HepG2 (cell line): ENCODE measurements around the gene PGS1. TPM values are rescaled to one million over a fixed set of nuclear protein-coding genes. Genes with fewer than 3 reads are reported as not detected.

Source experiments
- ELF3 ChIP-seq: IDR thresholded peaks from 2 replicates; pipeline ENCODE4 v1.6.1; 2016; ENCODE audit warnings: missing genetic modification reagents, missing compliant biosample characterization
- JARID2 ChIP-seq: sonication (generic); formaldehyde crosslinking; IDR thresholded peaks from 2 replicates; pipeline ENCODE4 v1.8.1; 2023; ENCODE audit warnings: missing genetic modification reagents, inconsistent platforms; ENCODE audit not compliant: insufficient replicate concordance
- KLF15 ChIP-seq: sonication (generic); formaldehyde crosslinking; IDR thresholded peaks from 2 replicates; pipeline ENCODE4 v1.8.1; 2023; ENCODE audit warnings: borderline replicate concordance, mild to moderate bottlenecking, inconsistent platforms, missing genetic modification reagents, mixed read lengths
- MAFF ChIP-seq: IDR thresholded peaks from 2 replicates; pipeline ENCODE4 v1.6.1; 2011; ENCODE audit warnings: low read depth, low read length, improper control_type of control experiment
- MED8 ChIP-seq: sonication (generic); formaldehyde crosslinking; IDR thresholded peaks from 2 replicates; pipeline ENCODE4 v1.8.1; 2023; ENCODE audit warnings: mild to moderate bottlenecking, missing genetic modification reagents; ENCODE audit not compliant: insufficient replicate concordance
- MTA1 ChIP-seq: sonication (generic); formaldehyde crosslinking; IDR thresholded peaks from 2 replicates; pipeline ENCODE4 v1.4.0; 2020; ENCODE audit warnings: missing genetic modification reagents, mild to moderate bottlenecking, borderline replicate concordance
- NFE2L1 ChIP-seq: sonication (generic); formaldehyde crosslinking; IDR thresholded peaks from 2 replicates; pipeline ENCODE4 v1.4.0; 2020; ENCODE audit warnings: missing genetic modification reagents, mild to moderate bottlenecking, borderline replicate concordance
- PRMT3 ChIP-seq: sonication (generic); formaldehyde crosslinking; IDR thresholded peaks from 2 replicates; pipeline ENCODE4 v1.8.1; 2022; ENCODE audit warnings: low read depth, mild to moderate bottlenecking, moderate library complexity, missing genetic modification reagents, borderline replicate concordance
- RORA ChIP-seq: sonication (generic); formaldehyde crosslinking; IDR thresholded peaks from 2 replicates; pipeline ENCODE4 v1.5.0; 2020; ENCODE audit warnings: mild to moderate bottlenecking, missing genetic modification reagents, moderate library complexity
- ZNF235 ChIP-seq: sonication (generic); formaldehyde crosslinking; IDR thresholded peaks from 2 replicates; pipeline ENCODE4 v1.8.1; 2023; ENCODE audit warnings: mild to moderate bottlenecking, missing genetic modification reagents, borderline replicate concordance
- ZNF530 ChIP-seq: sonication (generic); formaldehyde crosslinking; IDR thresholded peaks from 2 replicates; pipeline ENCODE4 v1.5.0; 2020; ENCODE audit warnings: low read depth, mild to moderate bottlenecking, missing genetic modification reagents
- ZNF543 ChIP-seq: sonication (generic); formaldehyde crosslinking; IDR thresholded peaks from 2 replicates; pipeline ENCODE4 v1.4.0; 2020; ENCODE audit warnings: mild to moderate bottlenecking, missing genetic modification reagents
- ZNF569 ChIP-seq: sonication (generic); formaldehyde crosslinking; IDR thresholded peaks from 2 replicates; pipeline ENCODE4 v1.5.0; 2020; ENCODE audit warnings: mild to moderate bottlenecking, missing genetic modification reagents, moderate library complexity, borderline replicate concordance
- polyA plus RNA-seq, 8 experiments: library from polyadenylated mRNA; depleted of rRNA in 3 of 8; stranded (reverse) in 7 of 8; unstranded in 1 of 8; fragments of >200 nt; fragmentation: Illumina TruSeq in 4 of 8; extraction: Trizol in 4 of 8; gene quantifications; 2 replicates each; pipeline versions ENCODE4 v1.2.1 to v1.2.3, GENCODE V29; 2011 to 2016; ENCODE audit warnings: low read depth in 4 of 8, missing spikeins in 1 of 8, mixed read lengths in 1 of 8; ENCODE audit not compliant: insufficient read depth in 1 of 8
- total RNA-seq, 5 experiments: library from RNA; depleted of rRNA; stranded (reverse); fragments of >200 nt; fragmentation: Illumina TruSeq; extraction: Trizol; gene quantifications; 2 replicates each; pipeline ENCODE4 v1.2.3, GENCODE V29; 2016; ENCODE audit warnings: low read depth in 1 of 5
- TF ChIP-seq, protein P1 (sequence below): sonication (generic); formaldehyde crosslinking; IDR thresholded peaks from 2 replicates; pipeline ENCODE4 v1.5.1; 2020; ENCODE audit warnings: missing genetic modification reagents, mild to moderate bottlenecking, borderline replicate concordance
- TF ChIP-seq, protein P2 (sequence below): IDR thresholded peaks from 2 replicates; pipeline ENCODE4 v1.6.1; 2016
- TF ChIP-seq, protein P3 (sequence below): sonication (generic); formaldehyde crosslinking; IDR thresholded peaks from 2 replicates; pipeline ENCODE4 v1.4.0; 2020; ENCODE audit warnings: mild to moderate bottlenecking, missing genetic modification reagents
- TF ChIP-seq, protein P4 (sequence below): sonication (generic); formaldehyde crosslinking; IDR thresholded peaks from 2 replicates; pipeline ENCODE4 v1.4.0; 2020; ENCODE audit warnings: missing genetic modification reagents, borderline replicate concordance

PGS1 gene
- total and polyA plus RNA-seq, 2 of the 13 experiments (the other 11 are each of a cell fraction or from before 2014, with no cell fraction given) = 25.9 to 31.5 TPM

DNA sequence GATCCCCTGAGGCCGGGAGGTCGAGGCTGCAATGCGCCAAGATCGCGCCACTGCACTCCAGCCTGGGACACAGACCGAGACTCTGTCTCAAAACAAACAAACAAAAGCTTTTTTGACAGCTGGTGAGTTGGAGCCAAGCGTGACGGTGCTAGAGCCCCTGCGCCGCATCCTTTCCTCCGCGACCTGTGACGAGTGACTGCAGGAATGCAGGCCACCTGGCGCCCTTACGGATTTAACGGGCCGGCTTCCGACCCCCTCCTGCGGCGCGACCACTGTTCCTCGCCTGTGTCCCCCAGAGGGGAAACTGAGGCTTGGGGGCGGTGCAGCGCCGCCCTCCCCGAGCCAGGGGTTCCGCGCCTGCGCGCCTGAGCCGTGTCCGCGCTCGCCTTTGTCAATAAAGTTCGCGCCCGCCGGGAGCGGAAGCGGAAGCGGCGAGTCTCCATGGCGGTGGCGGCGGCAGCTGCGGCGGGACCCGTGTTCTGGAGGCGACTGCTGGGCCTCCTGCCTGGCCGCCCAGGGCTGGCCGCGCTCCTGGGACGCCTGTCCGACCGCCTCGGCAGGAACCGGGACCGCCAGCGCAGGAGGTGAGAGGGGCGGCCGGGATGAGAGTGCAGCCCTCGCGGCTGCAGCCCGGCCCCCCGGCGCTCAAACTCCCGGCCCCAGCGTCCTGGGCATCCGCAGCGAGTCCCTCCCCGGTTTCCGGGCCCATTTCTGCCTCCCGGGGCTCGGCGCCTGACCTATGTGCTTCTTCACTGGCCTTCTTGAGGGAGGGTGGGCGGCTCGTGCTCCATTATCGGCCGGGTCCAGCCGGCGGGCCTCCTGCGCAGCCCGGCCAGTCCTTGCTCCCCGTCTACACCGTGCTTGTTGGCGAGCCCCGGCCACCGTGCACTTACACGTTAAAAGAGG is at the start of gene PGS1 (continued):
- TF ChIP-seq, protein P1, sequence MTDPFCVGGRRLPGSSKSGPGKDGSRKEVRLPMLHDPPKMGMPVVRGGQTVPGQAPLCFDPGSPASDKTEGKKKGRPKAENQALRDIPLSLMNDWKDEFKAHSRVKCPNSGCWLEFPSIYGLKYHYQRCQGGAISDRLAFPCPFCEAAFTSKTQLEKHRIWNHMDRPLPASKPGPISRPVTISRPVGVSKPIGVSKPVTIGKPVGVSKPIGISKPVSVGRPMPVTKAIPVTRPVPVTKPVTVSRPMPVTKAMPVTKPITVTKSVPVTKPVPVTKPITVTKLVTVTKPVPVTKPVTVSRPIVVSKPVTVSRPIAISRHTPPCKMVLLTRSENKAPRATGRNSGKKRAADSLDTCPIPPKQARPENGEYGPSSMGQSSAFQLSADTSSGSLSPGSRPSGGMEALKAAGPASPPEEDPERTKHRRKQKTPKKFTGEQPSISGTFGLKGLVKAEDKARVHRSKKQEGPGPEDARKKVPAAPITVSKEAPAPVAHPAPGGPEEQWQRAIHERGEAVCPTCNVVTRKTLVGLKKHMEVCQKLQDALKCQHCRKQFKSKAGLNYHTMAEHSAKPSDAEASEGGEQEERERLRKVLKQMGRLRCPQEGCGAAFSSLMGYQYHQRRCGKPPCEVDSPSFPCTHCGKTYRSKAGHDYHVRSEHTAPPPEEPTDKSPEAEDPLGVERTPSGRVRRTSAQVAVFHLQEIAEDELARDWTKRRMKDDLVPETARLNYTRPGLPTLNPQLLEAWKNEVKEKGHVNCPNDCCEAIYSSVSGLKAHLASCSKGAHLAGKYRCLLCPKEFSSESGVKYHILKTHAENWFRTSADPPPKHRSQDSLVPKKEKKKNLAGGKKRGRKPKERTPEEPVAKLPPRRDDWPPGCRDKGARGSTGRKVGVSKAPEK = no peak
- peak; percentile 91 for TF ChIP-seq MED8 (CRISPR knock-in tag)
- TF ChIP-seq ZNF543 (CRISPR knock-in tag) = peak; percentile 93; the same call in 1 of the 2 replicates
- no peak for TF ChIP-seq JARID2 (CRISPR knock-in tag)
- no peak; the same call in 1 of the 2 replicates for TF ChIP-seq NFE2L1
- TF ChIP-seq ZNF235 (CRISPR knock-in tag) = no peak
- TF ChIP-seq ELF3 (CRISPR knock-in tag) = peak; percentile 95
- TF ChIP-seq, protein P2, sequence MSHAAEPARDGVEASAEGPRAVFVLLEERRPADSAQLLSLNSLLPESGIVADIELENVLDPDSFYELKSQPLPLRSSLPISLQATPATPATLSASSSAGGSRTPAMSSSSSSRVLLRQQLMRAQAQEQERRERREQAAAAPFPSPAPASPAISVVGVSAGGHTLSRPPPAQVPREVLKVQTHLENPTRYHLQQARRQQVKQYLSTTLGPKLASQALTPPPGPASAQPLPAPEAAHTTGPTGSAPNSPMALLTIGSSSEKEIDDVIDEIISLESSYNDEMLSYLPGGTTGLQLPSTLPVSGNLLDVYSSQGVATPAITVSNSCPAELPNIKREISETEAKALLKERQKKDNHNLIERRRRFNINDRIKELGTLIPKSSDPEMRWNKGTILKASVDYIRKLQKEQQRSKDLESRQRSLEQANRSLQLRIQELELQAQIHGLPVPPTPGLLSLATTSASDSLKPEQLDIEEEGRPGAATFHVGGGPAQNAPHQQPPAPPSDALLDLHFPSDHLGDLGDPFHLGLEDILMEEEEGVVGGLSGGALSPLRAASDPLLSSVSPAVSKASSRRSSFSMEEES (CRISPR knock-in tag) = peak; percentile 65; the same call in 1 of the 2 replicates
- 0 out of 2 replicates have a peak, but pooled peaks have one; percentile 57 for TF ChIP-seq ZNF530 (CRISPR knock-in tag)
- TF ChIP-seq, protein P3, sequence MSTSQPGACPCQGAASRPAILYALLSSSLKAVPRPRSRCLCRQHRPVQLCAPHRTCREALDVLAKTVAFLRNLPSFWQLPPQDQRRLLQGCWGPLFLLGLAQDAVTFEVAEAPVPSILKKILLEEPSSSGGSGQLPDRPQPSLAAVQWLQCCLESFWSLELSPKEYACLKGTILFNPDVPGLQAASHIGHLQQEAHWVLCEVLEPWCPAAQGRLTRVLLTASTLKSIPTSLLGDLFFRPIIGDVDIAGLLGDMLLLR (CRISPR knock-in tag) = peak; percentile 89
- TF ChIP-seq, protein P4, sequence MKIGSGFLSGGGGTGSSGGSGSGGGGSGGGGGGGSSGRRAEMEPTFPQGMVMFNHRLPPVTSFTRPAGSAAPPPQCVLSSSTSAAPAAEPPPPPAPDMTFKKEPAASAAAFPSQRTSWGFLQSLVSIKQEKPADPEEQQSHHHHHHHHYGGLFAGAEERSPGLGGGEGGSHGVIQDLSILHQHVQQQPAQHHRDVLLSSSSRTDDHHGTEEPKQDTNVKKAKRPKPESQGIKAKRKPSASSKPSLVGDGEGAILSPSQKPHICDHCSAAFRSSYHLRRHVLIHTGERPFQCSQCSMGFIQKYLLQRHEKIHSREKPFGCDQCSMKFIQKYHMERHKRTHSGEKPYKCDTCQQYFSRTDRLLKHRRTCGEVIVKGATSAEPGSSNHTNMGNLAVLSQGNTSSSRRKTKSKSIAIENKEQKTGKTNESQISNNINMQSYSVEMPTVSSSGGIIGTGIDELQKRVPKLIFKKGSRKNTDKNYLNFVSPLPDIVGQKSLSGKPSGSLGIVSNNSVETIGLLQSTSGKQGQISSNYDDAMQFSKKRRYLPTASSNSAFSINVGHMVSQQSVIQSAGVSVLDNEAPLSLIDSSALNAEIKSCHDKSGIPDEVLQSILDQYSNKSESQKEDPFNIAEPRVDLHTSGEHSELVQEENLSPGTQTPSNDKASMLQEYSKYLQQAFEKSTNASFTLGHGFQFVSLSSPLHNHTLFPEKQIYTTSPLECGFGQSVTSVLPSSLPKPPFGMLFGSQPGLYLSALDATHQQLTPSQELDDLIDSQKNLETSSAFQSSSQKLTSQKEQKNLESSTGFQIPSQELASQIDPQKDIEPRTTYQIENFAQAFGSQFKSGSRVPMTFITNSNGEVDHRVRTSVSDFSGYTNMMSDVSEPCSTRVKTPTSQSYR (CRISPR knock-in tag) = peak; percentile 55; the same call in 1 of the 2 replicates
- TF ChIP-seq RORA (CRISPR knock-in tag) = no peak
- 0 out of 2 replicates have a peak, but pooled peaks have one; percentile 48 for TF ChIP-seq ZNF569 (CRISPR knock-in tag)
- peak; percentile 59; the same call in 1 of the 2 replicates for TF ChIP-seq MTA1 (CRISPR knock-in tag)
- no peak for TF ChIP-seq MAFF
- no peak for TF ChIP-seq PRMT3 (CRISPR knock-in tag)
- no peak for TF ChIP-seq KLF15 (CRISPR knock-in tag)
